ENCODE measurements around the gene CHD3. TPM values are rescaled to one million over a fixed set of nuclear protein-coding genes. Genes with fewer than 3 reads are reported as not detected.

The CHD3 gene
- total RNA-seq, 2 experiments from 2014 or later, result 130 to 139 TPM

DNA sequence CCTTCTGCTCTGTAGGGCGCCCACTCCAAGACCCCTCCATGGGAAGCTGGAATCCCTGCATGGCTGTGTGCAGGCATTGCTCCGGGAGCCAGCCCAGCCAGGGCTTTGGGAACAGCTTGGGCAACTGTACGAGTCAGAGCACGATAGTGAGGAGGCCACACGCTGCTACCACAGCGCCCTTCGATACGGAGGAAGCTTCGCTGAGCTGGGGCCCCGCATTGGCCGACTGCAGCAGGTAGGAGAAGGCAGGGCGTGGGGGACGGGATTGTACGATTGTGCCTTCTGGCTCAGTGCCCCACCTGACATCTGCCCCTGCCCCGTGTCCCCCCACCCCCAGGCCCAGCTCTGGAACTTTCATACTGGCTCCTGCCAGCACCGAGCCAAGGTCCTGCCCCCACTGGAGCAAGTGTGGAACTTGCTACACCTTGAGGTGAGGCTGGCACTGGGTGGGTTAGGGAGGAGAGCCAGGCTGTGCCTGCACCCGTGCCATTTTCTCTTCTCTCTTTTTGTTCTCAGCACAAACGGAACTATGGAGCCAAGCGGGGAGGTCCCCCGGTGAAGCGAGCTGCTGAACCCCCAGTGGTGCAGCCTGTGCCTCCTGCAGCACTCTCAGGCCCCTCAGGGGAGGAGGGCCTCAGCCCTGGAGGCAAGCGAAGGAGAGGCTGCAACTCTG is 42.4 kb upstream of the CHD3 start:
- intact Hi-C loops (cut with micrococcal nuclease), result no loop called here

DNA sequence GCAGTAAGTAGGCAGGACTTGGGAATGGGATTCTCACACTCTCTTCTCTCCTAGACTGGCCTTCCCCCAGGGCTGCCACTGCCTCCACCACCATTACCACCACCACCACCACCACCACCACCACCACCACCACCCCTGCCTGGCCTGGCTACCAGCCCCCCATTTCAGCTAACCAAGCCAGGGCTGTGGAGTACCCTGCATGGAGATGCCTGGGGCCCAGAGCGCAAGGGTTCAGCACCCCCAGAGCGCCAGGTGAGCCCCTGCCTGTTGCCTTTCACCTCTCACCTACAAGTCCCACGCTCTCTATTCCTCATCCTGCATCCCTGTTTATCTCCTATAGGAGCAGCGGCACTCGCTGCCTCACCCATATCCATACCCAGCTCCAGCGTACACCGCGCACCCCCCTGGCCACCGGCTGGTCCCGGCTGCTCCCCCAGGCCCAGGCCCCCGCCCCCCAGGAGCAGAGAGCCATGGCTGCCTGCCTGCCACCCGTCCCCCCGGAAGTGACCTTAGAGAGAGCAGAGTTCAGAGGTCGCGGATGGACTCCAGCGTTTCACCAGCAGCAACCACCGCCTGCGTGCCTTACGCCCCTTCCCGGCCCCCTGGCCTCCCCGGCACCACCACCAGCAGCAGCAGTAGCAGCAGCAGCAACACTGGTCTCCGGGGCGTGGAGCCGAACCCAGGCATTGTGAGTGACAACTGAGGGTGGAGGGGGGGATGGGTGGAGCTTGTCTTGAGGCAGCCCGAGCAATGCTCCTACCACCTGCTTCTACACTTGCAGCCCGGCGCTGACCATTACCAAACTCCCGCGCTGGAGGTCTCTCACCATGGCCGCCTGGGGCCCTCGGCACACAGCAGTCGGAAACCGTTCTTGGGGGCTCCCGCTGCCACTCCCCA is 41.6 kb upstream of the CHD3 start:
- TF ChIP-seq, protein P1, sequence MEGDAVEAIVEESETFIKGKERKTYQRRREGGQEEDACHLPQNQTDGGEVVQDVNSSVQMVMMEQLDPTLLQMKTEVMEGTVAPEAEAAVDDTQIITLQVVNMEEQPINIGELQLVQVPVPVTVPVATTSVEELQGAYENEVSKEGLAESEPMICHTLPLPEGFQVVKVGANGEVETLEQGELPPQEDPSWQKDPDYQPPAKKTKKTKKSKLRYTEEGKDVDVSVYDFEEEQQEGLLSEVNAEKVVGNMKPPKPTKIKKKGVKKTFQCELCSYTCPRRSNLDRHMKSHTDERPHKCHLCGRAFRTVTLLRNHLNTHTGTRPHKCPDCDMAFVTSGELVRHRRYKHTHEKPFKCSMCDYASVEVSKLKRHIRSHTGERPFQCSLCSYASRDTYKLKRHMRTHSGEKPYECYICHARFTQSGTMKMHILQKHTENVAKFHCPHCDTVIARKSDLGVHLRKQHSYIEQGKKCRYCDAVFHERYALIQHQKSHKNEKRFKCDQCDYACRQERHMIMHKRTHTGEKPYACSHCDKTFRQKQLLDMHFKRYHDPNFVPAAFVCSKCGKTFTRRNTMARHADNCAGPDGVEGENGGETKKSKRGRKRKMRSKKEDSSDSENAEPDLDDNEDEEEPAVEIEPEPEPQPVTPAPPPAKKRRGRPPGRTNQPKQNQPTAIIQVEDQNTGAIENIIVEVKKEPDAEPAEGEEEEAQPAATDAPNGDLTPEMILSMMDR (IDR thresholded peaks at IDR 0.05), result no peak
- intact Hi-C loops (cut with micrococcal nuclease), result no loop called here
- H3K27ac Mint-ChIP-seq, result peak overlapping the region; percentile 55
- DNase-seq (peak; percentile 13), ATAC-seq (no peak)
- no peaks in the 10 kb centered on the region for H3K27me3 Mint-ChIP-seq
- H3K9me3 Mint-ChIP-seq, result no peaks in the 10 kb centered on the region
- peaks cover 48% of the 10 kb centered on the region for H3K4me1 Mint-ChIP-seq (ENCODE audit: low read depth)
- POLR2A ChIA-PET, result interaction anchor here (1.0 to 8.2 kb wide), 3 partner anchors 9 to 232 kb away, joined by 3 to 74 read pairs (median 35); partner anchors contain the start of genes FXR2, KDM6B, NAA38 and TMEM88
- CTCF ChIA-PET, result interaction anchor here (0.7 to 1.5 kb wide), 2 partner anchors 10 to 12 kb away, joined by 3 to 5 read pairs; partner anchors contain the start of gene NAA38
- peaks cover 56% of the 10 kb centered on the region for H3K36me3 Mint-ChIP-seq (ENCODE audit: low read depth)
- H3K4me3 Mint-ChIP-seq, result peak overlapping the region; percentile 83

More for the DNA sequence above, 42.4 kb upstream of the CHD3 start:
- TF ChIP-seq, protein P1 (IDR thresholded peaks at IDR 0.05), result no peak
- H3K9me3 Mint-ChIP-seq, result no peaks in the 10 kb centered on the region
- POLR2A ChIA-PET, result interaction anchor here (1.0 to 8.2 kb wide), 4 partner anchors 10 to 231 kb away, joined by 3 to 74 read pairs (median 22); partner anchors contain the start of genes FXR2, KDM6B, NAA38 and TMEM88
- H3K4me1 Mint-ChIP-seq (ENCODE audit: low read depth), result peaks cover 44% of the 10 kb centered on the region
- H3K27ac Mint-ChIP-seq, result peak overlapping the region; percentile 72
- H3K36me3 Mint-ChIP-seq (ENCODE audit: low read depth), result peaks cover 51% of the 10 kb centered on the region
- no peaks in the 10 kb centered on the region for H3K27me3 Mint-ChIP-seq
- ATAC-seq (no peak), DNase-seq (no peak)
- CTCF ChIA-PET, result interaction anchor here (1.4 to 1.8 kb wide), 4 partner anchors 11 to 102 kb away, joined by 3 to 21 read pairs (median 9); partner anchors contain the start of genes KDM6B and NAA38
- peak overlapping the region; percentile 83 for H3K4me3 Mint-ChIP-seq

DNA sequence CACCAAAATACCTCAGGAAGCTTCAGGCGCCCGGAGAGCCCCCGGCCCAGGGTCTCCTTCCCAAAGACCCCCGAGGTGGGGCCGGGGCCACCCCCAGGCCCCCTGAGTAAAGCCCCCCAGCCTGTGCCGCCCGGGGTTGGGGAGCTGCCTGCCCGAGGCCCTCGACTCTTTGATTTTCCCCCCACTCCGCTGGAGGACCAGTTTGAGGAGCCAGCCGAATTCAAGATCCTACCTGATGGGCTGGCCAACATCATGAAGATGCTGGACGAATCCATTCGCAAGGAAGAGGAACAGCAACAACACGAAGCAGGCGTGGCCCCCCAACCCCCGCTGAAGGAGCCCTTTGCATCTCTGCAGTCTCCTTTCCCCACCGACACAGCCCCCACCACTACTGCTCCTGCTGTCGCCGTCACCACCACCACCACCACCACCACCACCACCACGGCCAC is 40.4 kb upstream of the CHD3 start:
- ChIA-PET POLR2A (interaction anchor here (8.2 kb wide), 1 partner anchor 12 kb away, joined by 74 read pairs; the partner anchor contains the start of gene KDM6B), CTCF (interaction anchor here (1.5 kb wide), 1 partner anchor 13 kb away, joined by 5 read pairs; no protein-coding TSS in a partner anchor)
- Mint-ChIP-seq H3K36me3 (ENCODE audit: low read depth) (peaks cover 64% of the 10 kb centered on the region), H3K4me1 (ENCODE audit: low read depth) (peaks cover 51% of the 10 kb centered on the region), H3K4me3 (no peak overlapping the region), H3K9me3 (no peaks in the 10 kb centered on the region), H3K27me3 (no peaks in the 10 kb centered on the region), H3K27ac (peak overlapping the region; percentile 42)
- ATAC-seq (no peak), DNase-seq (no peak)
- TF ChIP-seq, protein P1 (IDR thresholded peaks at IDR 0.05), result no peak
- intact Hi-C loops (cut with micrococcal nuclease), result no loop called here

DNA sequence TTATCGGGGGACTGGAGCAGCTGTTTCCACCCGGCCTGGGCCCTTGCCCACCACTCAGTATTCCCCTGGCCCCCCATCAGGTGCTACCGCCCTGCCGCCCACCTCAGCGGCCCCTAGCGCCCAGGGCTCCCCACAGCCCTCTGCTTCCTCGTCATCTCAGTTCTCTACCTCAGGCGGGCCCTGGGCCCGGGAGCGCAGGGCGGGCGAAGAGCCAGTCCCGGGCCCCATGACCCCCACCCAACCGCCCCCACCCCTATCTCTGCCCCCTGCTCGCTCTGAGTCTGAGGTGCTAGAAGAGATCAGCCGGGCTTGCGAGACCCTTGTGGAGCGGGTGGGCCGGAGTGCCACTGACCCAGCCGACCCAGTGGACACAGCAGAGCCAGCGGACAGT is 39.9 kb upstream of the CHD3 start:
- ATAC-seq (no peak), DNase-seq (no peak)
- TF ChIP-seq, protein P1 (IDR thresholded peaks at IDR 0.05), result no peak
- Mint-ChIP-seq H3K36me3 (ENCODE audit: low read depth) (peaks cover 66% of the 10 kb centered on the region), H3K27me3 (no peaks in the 10 kb centered on the region), H3K4me1 (ENCODE audit: low read depth) (peaks cover 51% of the 10 kb centered on the region), H3K9me3 (no peaks in the 10 kb centered on the region), H3K4me3 (no peak overlapping the region), H3K27ac (peak overlapping the region; percentile 38)
- CTCF ChIA-PET, result interaction anchor here (3.5 kb wide), 1 partner anchor 15 kb away, joined by 49 read pairs; the partner anchor contains the start of gene KDM6B
- POLR2A ChIA-PET, result interaction anchor here (8.2 kb wide), 1 partner anchor 13 kb away, joined by 74 read pairs; the partner anchor contains the start of gene KDM6B
- intact Hi-C loops (cut with micrococcal nuclease), result no loop called here
